Measurements from ENCODE around the gene TMEM91.

DNA sequence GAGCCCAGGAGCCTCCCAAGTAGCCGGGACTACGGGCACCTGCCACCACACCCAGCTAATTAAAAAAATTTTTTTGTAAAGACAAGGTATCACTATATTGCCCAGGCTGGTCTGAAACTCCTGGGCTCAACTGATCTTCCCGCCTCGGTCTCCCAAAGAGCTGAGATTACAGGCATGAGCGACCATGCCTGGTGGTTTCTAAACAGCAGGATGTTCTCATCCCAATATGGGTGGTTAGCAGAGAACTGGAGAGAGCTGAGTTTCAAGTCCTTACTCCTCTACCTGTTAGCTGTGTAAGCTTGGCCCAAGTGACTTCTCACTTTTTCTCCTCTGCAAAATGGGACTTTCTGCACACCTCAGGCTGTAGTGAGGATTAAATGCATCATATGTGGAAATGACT lies 8.0 kb downstream of the TMEM91 start:
- TF ChIP-seq, protein P1, sequence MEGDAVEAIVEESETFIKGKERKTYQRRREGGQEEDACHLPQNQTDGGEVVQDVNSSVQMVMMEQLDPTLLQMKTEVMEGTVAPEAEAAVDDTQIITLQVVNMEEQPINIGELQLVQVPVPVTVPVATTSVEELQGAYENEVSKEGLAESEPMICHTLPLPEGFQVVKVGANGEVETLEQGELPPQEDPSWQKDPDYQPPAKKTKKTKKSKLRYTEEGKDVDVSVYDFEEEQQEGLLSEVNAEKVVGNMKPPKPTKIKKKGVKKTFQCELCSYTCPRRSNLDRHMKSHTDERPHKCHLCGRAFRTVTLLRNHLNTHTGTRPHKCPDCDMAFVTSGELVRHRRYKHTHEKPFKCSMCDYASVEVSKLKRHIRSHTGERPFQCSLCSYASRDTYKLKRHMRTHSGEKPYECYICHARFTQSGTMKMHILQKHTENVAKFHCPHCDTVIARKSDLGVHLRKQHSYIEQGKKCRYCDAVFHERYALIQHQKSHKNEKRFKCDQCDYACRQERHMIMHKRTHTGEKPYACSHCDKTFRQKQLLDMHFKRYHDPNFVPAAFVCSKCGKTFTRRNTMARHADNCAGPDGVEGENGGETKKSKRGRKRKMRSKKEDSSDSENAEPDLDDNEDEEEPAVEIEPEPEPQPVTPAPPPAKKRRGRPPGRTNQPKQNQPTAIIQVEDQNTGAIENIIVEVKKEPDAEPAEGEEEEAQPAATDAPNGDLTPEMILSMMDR (conservative IDR thresholded peaks at IDR 0.05): no peak
- TF ChIP-seq ZFX (IDR thresholded peaks at IDR 0.05): no peak
